HG03025 (cell line): ENCODE measurements around the gene RINL.
A peak's percentile ranks its signal among the peaks of the same experiment; 100 is the strongest.

Experiments used
- ATAC-seq: cut with Tn5 transposase; IDR thresholded peaks from one replicate; pipeline ENCODE4 v1.9.1; 2021; ENCODE audit warnings: mild to moderate bottlenecking, moderate library complexity; ENCODE audit not compliant: unreplicated experiment, low FRiP score

RINL gene

DNA sequence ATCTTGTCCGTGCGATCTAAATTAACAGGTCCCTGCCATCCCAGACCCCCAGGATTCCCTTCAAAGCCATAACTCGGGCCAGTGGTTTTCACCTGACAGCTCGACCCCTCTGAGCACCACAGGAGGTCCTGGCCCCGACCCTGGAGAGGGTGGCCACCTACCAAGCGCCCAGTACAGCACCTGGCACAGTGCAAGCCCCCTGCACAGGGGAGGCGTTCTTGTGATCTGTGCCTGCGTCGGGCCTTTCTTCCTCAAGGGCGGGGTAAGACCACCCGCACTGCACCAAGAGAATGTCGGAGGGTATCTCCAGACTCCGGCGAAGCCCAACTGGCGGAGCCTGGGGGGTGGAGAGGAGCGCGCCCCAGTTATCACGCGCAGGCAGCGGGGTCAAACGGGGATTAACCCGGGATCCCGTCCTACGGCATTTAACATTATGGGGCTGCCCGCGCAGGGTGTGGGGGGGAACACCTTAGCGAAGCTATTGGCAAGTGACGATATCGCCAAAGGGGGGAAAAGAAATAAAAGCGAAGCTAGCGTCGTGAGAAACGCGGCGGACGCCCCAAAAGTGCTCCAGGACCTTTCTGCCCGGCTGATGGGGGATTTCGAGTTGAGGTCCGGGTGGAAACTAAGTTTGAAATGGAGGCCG lies 27.0 kb downstream of the RINL start:
- no peak for ATAC-seq

DNA sequence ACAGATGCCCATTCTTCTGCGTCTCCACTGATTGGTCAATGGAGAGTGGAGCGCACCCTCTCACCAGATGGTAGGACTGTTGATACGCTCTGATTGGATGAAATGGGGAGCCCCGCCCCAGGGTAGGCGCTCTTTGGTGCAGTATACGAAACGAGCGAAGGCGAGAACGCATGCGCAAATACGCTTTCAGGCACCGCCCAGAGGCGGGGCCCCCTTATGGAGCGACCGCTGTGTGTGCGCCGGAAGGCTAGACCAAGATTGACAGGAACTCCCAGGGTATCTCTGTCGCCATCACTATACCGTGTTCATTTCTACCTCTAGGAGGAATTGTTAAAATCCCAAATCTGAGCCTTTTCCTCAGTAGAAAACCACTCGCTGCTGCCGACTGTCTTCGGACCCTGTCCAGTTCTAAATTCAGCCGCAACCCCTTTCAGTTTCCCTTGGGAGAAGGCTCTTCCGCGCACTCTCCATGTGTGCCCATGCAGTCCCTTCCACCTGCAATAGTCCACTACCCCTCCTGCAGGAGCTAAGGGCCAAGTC lies 27.6 kb downstream of the RINL start:
- peak; percentile 64 for ATAC-seq

DNA sequence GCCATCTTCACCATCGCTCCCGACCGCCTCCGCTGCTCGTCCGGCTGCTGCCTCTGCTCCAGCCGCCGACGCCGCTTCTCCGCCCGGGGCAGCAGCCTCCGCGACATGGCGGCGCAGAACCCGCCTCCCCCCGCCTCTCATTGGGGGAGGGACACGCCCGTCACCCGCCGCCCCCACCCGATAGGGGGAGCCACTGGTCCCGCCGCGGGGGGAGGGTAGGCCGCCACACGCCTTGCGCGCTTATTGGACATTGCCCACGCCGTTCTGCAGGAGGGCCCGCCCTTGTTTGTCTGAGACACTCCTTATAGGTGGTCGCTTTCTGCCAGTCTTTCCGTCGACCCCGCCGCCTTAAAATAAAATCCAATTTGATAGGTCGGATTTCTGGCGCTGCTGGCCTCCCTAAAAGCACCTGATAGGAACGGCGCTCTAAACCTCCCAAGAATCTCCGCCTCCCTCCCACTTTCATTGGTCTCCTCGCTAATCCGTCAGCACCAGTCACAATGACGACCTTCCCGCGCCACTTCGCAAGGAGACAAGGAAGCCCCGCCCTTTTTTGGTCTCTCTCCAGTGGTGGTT lies 28.1 kb downstream of the RINL start, which contains the start of gene HNRNPL:
Gene HNRNPL (minus strand): TSS at position 127 of the 576 bp plus-strand sequence. CDS start 20 bp downstream, at position 107.
- peak; percentile 52 for ATAC-seq

DNA sequence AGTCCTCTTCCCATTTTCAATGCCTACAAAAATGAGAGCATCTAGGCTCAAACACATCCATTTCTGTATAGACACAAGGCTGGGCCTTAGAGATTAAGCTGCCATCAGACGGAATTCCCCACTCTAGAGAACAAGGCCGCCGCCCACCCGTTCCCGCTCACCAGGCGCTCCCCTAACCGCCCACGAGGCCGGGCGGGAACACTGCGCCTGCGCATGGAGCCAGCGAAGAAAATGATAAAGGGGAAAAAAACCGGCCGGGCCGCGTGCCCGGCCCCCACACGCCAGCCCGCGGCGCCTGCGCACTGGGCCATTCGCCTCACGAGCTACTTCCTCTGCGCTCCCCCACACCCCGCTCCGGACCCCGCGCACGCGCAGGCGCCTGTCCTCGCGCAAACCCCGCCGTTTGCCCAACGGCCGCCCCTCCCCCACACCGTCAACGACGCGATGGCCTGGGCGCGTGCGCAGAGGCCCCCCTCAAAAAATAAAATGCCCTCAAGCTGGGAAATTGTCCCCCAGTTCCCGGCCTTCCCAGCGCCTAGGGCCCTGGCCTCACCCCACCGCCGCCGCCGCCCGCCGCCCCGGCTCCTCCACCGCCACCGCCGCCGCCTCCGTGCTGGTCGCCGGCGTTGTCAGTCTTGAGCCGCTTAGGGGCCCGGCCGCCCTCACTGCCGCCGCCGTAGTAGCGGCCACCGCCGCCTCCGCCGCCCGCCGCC lies 28.8 kb downstream of the RINL start:
- peak; percentile 13 for ATAC-seq

DNA sequence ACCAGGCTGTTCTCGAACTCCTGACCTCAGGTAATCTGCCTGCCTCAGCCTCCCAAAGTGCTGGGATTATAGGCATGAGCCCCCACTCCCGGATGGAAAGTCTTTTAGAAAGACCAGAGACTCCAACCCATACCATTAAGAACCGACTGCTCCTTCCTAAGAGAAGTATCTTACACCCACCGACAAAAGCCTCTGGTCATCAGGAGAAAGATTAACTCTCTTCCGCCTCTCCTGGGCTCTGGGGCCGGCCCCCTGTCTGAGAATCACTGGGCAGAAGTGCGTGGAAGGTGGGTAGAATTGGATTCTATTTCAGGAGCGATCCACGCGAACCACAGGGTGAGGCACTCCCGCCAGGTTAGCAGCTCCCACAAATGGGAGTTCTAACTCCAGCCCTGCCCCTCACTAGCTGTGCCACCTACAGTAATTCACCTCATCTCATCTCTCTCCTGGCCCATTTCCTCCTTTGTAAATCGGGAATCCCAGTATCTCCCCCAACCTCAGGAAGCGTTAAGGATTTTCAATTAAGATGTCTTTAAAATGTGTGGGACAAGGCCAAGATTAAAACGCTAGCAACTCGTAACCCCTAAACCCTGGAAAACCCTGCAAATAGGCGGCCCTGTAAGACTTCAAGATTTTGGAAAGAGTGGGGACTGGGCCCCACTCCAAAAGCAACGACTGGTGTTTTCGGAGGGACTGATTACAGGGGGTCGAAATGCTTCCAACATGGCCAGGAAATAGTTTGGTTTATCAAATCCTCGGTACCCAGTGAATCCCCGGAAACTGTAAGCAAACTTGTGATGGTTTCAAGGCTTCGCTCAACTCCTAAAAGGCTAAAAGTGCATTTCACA lies 29.6 kb downstream of the RINL start:
- no peak for ATAC-seq

DNA sequence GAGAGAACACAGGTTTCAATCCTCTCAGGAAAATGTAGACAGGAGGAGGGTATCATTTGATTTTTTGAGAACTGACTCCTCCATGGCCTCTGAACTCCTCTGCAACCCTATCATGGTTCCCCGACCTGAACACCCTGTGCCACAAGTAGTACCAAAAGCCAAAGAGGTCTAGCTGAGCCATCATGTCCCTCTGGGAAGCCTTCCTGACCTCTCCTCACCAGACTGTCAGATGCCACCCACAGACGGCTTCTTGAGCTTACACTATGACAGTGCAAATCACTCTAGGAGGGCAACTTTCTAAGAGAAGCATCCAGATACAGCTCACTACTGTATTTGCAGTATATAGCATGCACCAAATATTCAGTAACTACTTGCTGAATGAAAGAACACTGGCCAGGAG lies 32.0 kb downstream of the RINL start:
- no peak for ATAC-seq

DNA sequence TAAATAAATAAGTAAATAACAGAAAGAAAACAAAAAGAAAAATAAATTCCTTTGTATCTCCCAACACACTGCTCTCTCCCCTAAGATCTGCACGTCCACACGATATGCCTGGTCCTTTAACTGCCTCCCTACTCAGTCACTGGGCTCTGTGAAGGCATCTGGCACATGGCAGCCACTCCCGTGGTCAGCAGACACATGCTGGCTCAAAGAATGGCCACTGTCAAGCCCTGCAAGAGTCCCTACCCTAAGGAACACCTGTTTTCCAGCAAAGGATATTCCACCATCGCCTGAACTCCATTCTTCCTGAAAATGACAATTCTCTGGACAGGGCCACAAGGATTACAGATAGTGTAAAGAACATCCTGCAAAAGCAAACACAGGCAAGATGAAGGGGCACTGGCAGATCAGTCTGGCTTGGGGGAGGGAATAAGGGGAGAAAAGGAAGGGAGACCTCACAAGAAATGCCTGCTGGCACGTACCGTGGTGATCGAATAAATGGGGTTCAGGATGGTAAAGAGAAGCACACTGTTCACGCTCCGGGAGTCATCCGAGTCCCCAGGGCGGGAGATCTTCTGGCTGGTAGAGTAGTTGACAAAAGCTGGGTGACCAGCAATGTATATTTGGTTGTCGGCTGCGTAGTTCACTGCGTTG lies 32.6 kb downstream of the RINL start:
- no peak for ATAC-seq

DNA sequence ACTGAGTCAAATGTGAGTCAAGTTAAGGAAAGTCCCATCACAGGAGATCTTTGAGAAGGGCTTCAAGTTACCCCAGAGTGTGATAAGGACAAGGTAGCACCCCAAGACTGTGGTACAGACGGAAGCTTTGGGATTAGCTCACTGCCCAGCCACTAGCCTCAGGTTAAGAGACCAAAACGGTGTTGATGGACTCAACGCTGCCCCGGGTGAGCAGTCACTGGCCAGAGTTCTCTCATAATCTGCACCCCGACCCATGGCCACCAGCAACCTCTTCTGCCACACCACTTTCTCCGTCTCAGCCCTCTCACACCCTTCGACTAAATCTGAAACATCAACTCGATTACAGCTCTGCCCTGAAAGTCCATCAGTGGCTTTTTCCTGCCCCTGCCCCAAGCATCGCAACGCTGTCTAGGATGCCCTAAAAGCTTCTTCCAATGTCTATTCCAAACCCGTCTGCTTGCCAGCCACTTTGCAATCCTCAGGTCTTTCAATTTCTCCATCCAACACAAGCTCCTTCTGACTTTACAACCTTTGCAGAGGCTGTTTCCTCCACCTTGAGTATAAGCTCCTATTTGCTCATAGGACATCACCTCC lies 33.9 kb downstream of the RINL start:
- no peak for ATAC-seq

DNA sequence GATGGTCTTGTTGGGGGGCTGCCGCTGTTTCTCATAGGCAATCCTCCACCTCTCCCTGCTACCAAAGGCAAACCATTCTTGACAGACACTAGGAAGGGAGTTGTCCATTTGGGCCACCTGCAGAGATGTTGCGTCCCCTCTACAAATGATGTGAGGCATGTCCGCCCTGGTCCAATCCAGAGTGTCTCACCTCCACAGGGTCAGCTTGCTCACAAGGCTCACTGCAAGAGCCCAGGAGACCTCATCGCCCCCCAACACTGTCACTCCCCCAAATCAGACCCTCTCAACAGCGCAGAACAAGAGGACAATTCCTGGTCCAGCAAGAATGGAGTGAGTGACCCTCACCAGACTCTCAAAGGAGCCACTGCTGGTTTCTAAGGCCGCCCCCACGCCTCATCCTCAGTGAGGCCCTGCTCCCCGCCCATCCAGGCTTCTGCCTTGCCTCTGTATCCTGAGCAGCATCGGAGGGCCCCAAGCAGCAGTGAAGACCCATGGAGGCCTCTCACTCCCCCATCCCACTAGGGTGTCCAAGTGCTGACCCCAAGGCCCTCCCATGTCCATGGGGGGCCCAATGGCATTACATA lies 34.8 kb downstream of the RINL start:
- no peak for ATAC-seq

DNA sequence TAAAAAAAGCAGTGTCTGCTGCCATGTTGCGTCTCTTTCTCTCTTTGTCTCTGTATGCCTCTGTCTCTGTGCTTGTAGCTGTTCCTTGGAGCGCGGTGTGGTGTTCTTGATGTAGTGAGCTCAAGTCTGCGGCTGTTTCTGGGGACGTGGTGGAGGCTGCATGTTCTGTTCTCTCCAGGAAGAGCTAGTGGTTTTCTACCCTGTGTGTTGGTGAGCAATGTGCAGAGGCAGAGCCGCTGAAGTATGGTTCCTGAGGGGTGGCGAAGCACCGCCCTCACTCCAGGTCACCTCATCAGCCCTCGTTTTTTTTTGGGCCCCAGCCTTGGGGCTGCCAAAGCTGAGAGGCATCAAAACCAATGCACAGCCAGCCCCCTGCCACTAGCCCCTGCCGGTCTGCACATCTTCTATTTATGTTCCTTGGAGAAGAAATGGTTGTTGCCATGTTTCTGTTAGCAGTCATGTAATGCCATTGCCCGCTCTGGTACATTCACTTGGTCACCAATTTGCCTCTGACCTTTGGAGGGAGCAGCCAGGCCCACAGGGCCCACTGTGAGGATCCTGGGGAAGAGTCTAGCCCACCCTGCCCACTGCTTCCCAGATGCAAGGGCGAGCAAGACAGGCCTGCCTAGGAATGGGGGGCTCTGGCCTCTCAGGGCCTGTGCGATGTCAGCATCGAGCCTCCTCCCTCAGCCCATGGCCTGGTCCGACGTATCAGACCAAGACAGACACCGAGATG lies 35.5 kb downstream of the RINL start:
- no peak for ATAC-seq

DNA sequence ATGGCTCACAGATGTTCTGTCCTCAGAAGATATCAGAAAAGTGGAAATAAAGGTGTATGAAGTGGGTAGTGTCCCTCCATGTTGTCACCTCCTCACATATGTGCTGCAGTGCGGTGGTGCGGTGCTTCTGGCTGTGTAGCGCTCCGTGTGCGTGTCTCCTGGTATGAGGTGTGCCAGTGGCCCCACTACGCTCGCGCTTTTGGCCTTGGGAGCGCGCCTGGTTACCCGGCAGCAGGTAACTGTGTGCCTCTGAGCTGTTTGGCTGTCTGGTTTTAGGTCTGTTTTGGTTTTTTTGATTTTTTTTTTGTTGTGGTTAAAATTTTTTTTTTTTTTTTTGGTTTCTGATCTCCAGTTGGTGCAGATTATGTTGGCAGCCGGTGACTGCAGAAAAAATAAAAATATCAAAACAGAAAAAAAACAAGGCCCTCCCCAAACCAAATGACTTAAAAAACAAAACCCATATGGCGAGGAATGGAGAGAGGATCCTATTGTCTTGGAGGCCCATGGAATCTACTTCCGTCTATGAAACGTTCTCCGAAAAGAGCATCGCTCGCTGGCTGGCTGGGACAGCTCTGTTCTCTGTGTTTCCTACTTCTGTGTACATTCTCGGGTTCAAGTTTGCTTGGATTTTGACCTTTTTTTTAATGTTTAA lies 36.2 kb downstream of the RINL start:
- no peak for ATAC-seq

DNA sequence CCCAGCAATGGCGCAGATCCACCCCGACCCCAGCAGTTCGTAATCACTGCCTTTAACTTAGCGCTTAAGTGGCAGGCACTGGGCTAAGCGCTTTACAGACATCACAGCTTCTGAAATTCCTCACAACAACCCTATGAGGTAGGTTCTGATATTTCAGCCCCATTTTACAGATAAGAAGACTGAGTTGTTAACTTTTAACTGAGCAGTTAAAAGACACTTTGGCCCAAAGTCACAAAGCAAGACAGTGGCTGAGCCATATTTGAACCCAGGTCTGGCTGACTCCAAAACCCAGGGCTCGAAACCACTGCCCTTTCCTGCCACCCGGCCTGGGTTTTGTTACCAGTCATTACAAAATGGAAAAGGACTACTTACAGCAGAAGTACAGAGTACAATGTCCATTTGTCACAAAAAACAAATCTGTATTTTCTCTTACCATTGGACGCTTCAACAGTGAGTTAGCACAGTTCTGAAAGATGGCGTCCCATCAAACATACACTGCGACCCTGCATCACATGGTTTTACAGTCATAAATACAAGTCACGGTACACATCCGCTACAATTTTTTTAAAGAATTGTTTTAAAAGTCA lies 36.8 kb downstream of the RINL start:
- ATAC-seq: no peak

DNA sequence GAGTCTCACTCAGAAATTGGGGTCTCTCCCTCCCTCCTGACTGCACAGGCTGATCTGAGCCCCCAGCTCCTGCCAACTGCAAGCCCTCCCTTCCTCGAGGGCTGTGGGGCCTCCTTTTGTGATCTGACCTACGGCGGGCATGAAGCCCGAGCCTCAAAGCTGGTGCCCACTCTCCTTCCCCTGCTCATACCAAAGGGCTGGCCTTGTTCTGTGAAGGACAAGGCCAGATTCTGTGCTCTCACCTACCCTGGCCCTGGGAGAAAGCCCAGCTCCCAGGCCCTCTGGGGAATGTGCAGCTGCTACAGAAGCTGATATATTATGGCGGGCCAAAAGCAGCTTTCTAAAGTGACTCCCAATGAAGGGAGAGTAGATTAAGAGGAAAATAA lies 37.5 kb downstream of the RINL start:
- no peak for ATAC-seq

DNA sequence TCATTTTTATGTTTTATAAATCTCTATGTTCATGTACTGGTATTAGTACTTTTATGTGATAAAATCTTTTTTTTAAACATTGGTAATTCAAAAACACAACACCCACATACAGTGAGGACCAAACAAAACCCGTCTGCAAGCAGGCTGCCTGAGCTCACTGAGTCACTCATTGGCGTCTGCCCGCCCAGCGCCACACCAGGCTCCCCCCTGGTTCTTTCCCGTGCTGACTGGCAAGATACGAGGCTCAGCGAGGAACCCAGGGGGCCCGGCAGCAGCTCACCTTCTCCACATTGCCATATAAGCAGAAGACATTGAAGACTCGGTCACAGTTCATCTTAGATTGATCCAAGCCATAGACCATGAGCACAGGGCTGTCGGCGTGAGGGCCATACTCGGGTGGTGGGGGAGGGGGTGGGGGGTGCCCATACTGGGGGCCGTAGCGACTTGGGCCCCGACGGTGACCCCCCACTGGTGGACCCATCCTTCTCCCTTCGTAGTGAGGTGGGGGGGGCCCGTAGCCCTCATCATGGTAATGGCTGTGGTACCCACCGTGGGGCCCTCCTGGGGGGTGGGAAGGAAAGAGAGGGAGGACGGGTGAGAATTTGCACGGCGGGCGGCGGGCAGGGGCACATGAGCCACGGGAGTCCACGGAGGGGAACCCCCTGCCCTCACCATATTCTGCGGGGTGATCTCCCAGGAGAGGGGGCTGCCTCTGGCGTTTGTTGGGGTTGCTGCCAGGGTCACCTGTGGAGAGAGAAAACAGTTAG lies 38.1 kb downstream of the RINL start:
- ATAC-seq: no peak

DNA sequence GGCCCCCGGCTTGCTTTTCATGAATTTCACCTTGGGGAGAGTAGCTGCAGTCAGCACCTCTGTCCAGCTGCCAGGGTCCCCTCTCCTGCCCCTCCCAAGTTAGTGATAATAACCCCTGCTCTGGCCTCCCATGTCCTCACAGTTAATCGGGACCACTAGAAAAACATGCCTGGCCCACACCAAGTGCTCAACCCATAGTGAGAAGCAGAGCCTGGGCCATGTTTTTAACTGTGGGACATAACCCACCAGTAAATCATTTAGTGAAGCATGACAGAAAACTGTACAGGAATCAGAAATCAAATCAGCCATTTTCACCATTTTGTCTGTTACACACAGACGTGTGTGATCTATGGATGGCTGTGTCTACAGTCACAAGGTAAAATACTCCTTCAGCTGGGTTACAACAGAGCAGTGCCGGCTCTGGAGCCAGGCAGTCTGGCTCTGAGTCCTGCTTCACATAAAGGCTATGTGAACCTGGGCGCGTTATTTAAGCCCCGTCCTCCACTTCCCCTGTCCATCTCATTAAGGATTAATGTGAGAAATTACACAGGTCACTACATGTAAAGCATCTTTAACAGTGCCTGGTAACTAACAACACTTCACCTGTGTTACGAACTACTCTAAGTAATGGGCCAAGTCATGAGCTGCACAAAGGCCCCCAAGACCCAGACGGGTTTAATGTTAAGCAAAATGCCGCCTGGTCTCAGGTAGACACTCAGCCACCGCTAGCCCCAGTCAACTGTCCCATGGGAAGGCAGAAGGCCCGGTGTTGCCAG lies 38.9 kb downstream of the RINL start:
- no peak for ATAC-seq

DNA sequence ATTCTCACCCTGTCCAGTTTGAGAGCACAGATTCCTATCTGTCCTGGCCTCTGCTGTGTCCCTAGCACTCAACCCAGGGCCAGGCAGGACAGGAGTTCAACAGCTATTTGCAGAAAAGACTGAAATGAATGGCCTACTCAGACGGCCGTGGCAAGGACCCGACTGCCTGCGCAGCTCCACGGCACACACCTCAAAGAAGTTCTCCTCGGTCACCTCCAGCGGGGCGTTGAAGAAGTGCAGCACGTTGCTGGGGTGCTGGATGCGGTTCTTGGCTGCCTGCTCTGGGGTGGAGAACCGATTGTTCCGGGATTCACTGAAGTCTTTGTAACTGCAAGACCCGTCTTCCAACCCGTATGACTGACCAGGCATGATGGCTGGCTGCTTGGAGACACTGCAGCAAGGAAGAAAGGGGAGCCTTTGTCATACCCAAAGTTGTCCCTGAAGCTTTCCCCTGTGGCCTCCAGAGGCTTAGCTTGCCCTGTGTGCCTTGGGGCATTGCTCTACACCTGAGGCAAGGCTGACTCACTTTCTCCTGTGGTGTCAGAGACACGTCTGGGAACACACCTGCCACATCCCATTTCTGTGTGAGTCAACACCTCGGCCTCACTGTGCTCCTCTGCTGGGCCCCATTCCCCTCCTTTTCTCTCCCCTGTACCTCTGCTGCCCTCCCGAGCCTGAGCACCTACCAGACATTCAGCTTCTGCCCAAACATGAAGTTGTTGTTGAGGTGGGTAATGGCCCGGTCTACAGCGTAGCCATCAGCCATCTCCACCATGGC lies 39.7 kb downstream of the RINL start:
- ATAC-seq: no peak
